KG1 (cell line): ENCODE data around the gene C20orf202.
"Not testable (repeated sequence)": the region's sequence is repeated elsewhere in the genome, so short reads cannot be mapped to it uniquely, and the experiment has no call there.

Source experiments
- DNase-seq: peaks from one replicate; lab custom pipeline; 2025; lab: John Stamatoyannopoulos, UW

Gene C20orf202

GRCh38 chr20:1247689-1248088, 44.4 kb downstream of the C20orf202 start:
- no peak for DNase-seq

- not testable (repeated sequence) for DNase-seq
Observed at GRCh38 chr20:1250282-1250681, 47.0 kb downstream of the C20orf202 start.

GRCh38 chr20:1252416-1252815, 49.2 kb downstream of the C20orf202 start:
- no peak for DNase-seq

GRCh38 chr20:1254254-1254653, 51.0 kb downstream of the C20orf202 start:
- no peak for DNase-seq

- no peak for DNase-seq
Observed at GRCh38 chr20:1255675-1256074, 52.4 kb downstream of the C20orf202 start.
